H9 (cell line): Measurements from ENCODE around the gene RPL19. TPM values are rescaled to one million over a fixed set of nuclear protein-coding genes. Genes with fewer than 3 reads are reported as not detected.

ENCODE experiments used
- DNase-seq: peaks from one replicate; pipeline ENCODE4 v3.0.0-alpha.2; 2017
- H2AFZ ChIP-seq: one replicate; pipeline ENCODE4 v1.6.1; 2013; ENCODE audit warnings: mild to moderate bottlenecking, low read length, control low read depth, moderate library complexity
- H2AK5ac ChIP-seq: 2 replicates; pipeline ENCODE4 v1.6.1; 2013; ENCODE audit warnings: low read length, control low read depth, mixed read lengths; ENCODE audit not compliant: insufficient read length
- H2BK120ac ChIP-seq: one replicate; pipeline ENCODE4 v1.6.1; 2013; ENCODE audit warnings: low read depth, mild to moderate bottlenecking, low read length, control low read depth, inconsistent platforms; ENCODE audit not compliant: poor library complexity, severe bottlenecking
- H2BK12ac ChIP-seq: 2 replicates; pipeline ENCODE4 v1.6.1; 2013; ENCODE audit warnings: low read length, control low read depth, mixed read lengths, low read depth; ENCODE audit not compliant: insufficient read length
- H2BK15ac ChIP-seq: 2 replicates; pipeline ENCODE4 v1.6.1; 2013; ENCODE audit warnings: low read depth, low read length, control low read depth
- H2BK20ac ChIP-seq: one replicate; pipeline ENCODE4 v1.6.1; 2013; ENCODE audit warnings: low read depth, mild to moderate bottlenecking, low read length, control low read depth, inconsistent platforms; ENCODE audit not compliant: poor library complexity, severe bottlenecking
- H2BK5ac ChIP-seq: 2 replicates; pipeline ENCODE4 v1.6.1; 2013; ENCODE audit warnings: low read length, control low read depth, mixed read lengths; ENCODE audit not compliant: insufficient read length
- H3K14ac ChIP-seq: 2 replicates; pipeline ENCODE4 v1.6.1; 2013; ENCODE audit warnings: low read length, control low read depth; ENCODE audit not compliant: insufficient read depth
- H3K18ac ChIP-seq: 2 replicates; pipeline ENCODE4 v1.6.1; 2013; ENCODE audit warnings: low read depth, mild to moderate bottlenecking, mixed read lengths, low read length, control low read depth; ENCODE audit not compliant: insufficient read length
- H3K23ac ChIP-seq: 2 replicates; pipeline ENCODE4 v1.6.1; 2013; ENCODE audit warnings: low read length, control low read depth, mixed read lengths, low read depth; ENCODE audit not compliant: insufficient read length
- H3K23me2 ChIP-seq: 2 replicates; pipeline ENCODE4 v1.6.1; 2013; ENCODE audit warnings: low read depth, mild to moderate bottlenecking, mixed read lengths, low read length, control low read depth; ENCODE audit not compliant: insufficient read length, poor library complexity, severe bottlenecking
- H3K27ac ChIP-seq: 2 replicates; pipeline ENCODE4 v1.5.1; 2013; ENCODE audit warnings: low read length, control low read depth, mixed read lengths, low read depth; ENCODE audit not compliant: insufficient read length
- H3K27me3 ChIP-seq: 2 replicates; pipeline ENCODE4 v1.6.1; 2013; ENCODE audit warnings: low read length, control low read depth, inconsistent platforms; ENCODE audit not compliant: insufficient read depth
- H3K4ac ChIP-seq: 2 replicates; pipeline ENCODE4 v1.6.1; 2013; ENCODE audit warnings: low read depth, mild to moderate bottlenecking, control low read depth, inconsistent platforms, low read length, moderate library complexity
- H3K4me1 ChIP-seq: 2 replicates; pipeline ENCODE4 v1.6.1; 2013; ENCODE audit warnings: low read length, control low read depth, inconsistent platforms; ENCODE audit not compliant: insufficient read depth
- H3K4me2 ChIP-seq: 2 replicates; pipeline ENCODE4 v1.6.1; 2013; ENCODE audit warnings: low read length, control low read depth, mixed read lengths; ENCODE audit not compliant: insufficient read length, insufficient read depth
- H3K56ac ChIP-seq: 2 replicates; pipeline ENCODE4 v1.6.1; 2013; ENCODE audit warnings: low read depth, mild to moderate bottlenecking, mixed read lengths, low read length, control low read depth; ENCODE audit not compliant: insufficient read length
- H3K79me1 ChIP-seq: 2 replicates; pipeline ENCODE4 v1.6.1; 2013; ENCODE audit warnings: low read depth, mild to moderate bottlenecking, moderate library complexity, low read length, control low read depth, inconsistent platforms; ENCODE audit not compliant: insufficient read depth, poor library complexity, severe bottlenecking
- H3K79me2 ChIP-seq: 2 replicates; pipeline ENCODE4 v1.6.1; 2013; ENCODE audit warnings: low read length, control low read depth, inconsistent platforms; ENCODE audit not compliant: insufficient read depth
- H3K9ac ChIP-seq: 2 replicates; pipeline ENCODE4 v1.6.1; 2013; ENCODE audit warnings: low read length, control low read depth, mixed read lengths; ENCODE audit not compliant: insufficient read length; ENCODE audit errors: extremely low read depth
- H3K9me3 ChIP-seq: one replicate; pipeline ENCODE4 v1.6.1; 2013; ENCODE audit warnings: low read depth, low read length, inconsistent platforms; ENCODE audit not compliant: control insufficient read depth
- H3T11ph ChIP-seq: one replicate; pipeline ENCODE4 v1.6.1; 2013; ENCODE audit warnings: mild to moderate bottlenecking, low read length, control low read depth, inconsistent platforms
- H4K20me1 ChIP-seq: one replicate; pipeline ENCODE4 v1.6.1; 2013; ENCODE audit not compliant: control insufficient read depth, insufficient read length, insufficient read depth
- H4K5ac ChIP-seq: 2 replicates; pipeline ENCODE4 v1.6.1; 2013; ENCODE audit warnings: low read depth, mild to moderate bottlenecking, mixed read lengths, low read length, control low read depth; ENCODE audit not compliant: insufficient read length
- H4K8ac ChIP-seq: replicated peaks from 2 replicates; pipeline ENCODE4 v1.6.1; 2013; ENCODE audit warnings: low read length, control low read depth, mixed read lengths, low read depth; ENCODE audit not compliant: insufficient read length
- H4K91ac ChIP-seq: 2 replicates; pipeline ENCODE4 v1.6.1; 2013; ENCODE audit warnings: low read depth, mild to moderate bottlenecking, moderate library complexity, mixed read lengths, low read length, control low read depth; ENCODE audit not compliant: insufficient read length
- H3K27ac Mint-ChIP-seq, 3 experiments: 2 replicates in 2 of 3; 3 replicates in 1 of 3; pipeline ENCODE4 v1.8.0; 2020 to 2021; ENCODE audit warnings: mixed read lengths in 3 of 3, mild to moderate bottlenecking in 1 of 3, moderate library complexity in 1 of 3
- H3K27me3 Mint-ChIP-seq: 2 replicates; pipeline ENCODE4 v1.8.0; 2021; ENCODE audit warnings: low read depth, mild to moderate bottlenecking, moderate library complexity, mixed read lengths
- H3K36me3 Mint-ChIP-seq, 3 experiments: 2 replicates in 2 of 3; 3 replicates in 1 of 3; pipeline ENCODE4 v1.8.0; 2020 to 2021; ENCODE audit warnings: low read depth in 3 of 3, mixed read lengths in 3 of 3; ENCODE audit not compliant: insufficient read depth in 1 of 3
- H3K4me1 Mint-ChIP-seq, 2 experiments: 2 replicates each; pipeline ENCODE4 v1.8.0; 2020; ENCODE audit warnings: mixed read lengths in 2 of 2
- H3K4me3 Mint-ChIP-seq, 2 experiments: 2 replicates in 1 of 2; 3 replicates in 1 of 2; pipeline ENCODE4 v1.8.0; 2020 to 2021; ENCODE audit warnings: mild to moderate bottlenecking in 2 of 2, mixed read lengths in 2 of 2, moderate library complexity in 1 of 2
- H3K9me3 Mint-ChIP-seq, 2 experiments: 2 replicates in 1 of 2; 3 replicates in 1 of 2; pipeline ENCODE4 v1.8.0; 2020; ENCODE audit warnings: mild to moderate bottlenecking in 2 of 2, mixed read lengths in 2 of 2, moderate library complexity in 1 of 2
- WGBS: extraction: QIAGEN DNeasy Blood & Tissue Kit; methylation state at CpG from one replicate; pipeline ENCODE4 v1.1.7; 2013; ENCODE audit warnings: missing lambda C conversion rate, low lambda C conversion rate, mixed read lengths; ENCODE audit not compliant: insufficient read length; ENCODE audit errors: extremely low coverage; 5-methylcytosine and 5-hydroxymethylcytosine counted together
- total RNA-seq: library from RNA; stranded (reverse); gene quantifications from 2 replicates; pipeline ENCODE4 v1.2.1, GENCODE V29; 2021
- TF ChIP-seq, protein P1 (sequence below): fragments of 200-600 bp; sonication (generic); conservative IDR thresholded peaks from 3 replicates; pipeline ENCODE4 v1.8.0; 2021; ENCODE audit warnings: antibody characterized with exemption, mild to moderate bottlenecking

RPL19 gene
- total RNA-seq, 1 experiment from 2014 or later, result 2,038 TPM

DNA sequence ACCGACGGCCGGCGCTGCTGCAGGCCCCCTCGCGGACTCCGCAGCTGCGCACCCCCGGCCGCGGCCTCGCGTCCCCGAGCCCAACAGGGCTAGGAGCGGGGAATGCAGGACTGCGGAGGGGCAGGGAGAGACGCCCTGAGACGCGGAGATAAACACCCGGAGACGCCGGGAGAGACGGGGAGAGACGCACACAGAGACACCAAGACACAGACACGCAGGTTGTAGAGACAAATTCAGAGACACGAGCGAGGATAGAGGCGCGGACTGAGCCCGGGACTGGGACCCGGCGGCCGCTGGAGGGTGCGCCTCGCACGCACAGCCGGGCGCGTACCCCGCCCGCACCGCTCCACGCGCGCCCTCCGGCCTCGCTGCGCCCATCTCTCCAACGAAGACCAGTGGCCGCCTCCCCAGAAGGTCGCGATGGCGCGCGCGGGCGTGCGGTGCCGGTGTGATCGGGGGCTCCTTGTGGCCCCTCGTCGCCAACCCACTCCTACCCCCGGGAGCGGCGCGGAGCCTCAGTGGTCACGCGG lies 24.8 kb downstream of the RPL19 start:
- Histone ChIP-seq H2AK5ac (no peak overlapping the region), H3K23me2 (peaks cover 13% of the 10 kb centered on the region), H2BK20ac (no peak overlapping the region), H2BK15ac (no peak overlapping the region), H3K23ac (no peak overlapping the region), H3K56ac (no peak overlapping the region), H3K4ac (no peak overlapping the region), H3K27ac (no peak overlapping the region), H3K79me1 (no peaks in the 10 kb centered on the region), H4K91ac (no peak overlapping the region), H3K27me3 (peaks cover 17% of the 10 kb centered on the region; the same call in 1 of the 2 replicates), H3K79me2 (no peaks in the 10 kb centered on the region), H4K5ac (no peak overlapping the region), H3T11ph (no peak overlapping the region), H3K9ac (no peak overlapping the region), H2BK12ac (no peak overlapping the region), H2BK120ac (no peak overlapping the region), H4K8ac (no peak overlapping the region), H3K9me3 (no peaks in the 10 kb centered on the region), H4K20me1 (no peaks in the 10 kb centered on the region), H3K4me1 (no peaks in the 10 kb centered on the region), H3K4me2 (peak overlapping the region; percentile 44), H3K18ac (no peak overlapping the region), H3K14ac (no peak overlapping the region; the same call in 1 of the 2 replicates), H2AFZ (no peak overlapping the region), H2BK5ac (no peak overlapping the region)
- Mint-ChIP-seq H3K27me3 (peaks cover 69% of the 10 kb centered on the region), H3K36me3 (no peaks in the 10 kb centered on the region), H3K27ac (no peak overlapping the region), H3K9me3 (no peaks in the 10 kb centered on the region), H3K4me1 (peaks cover 17 to 21% of the 10 kb centered on the region in 2 experiments), H3K4me3 (peak overlapping the region; percentile 68 to 93)
- no peak for DNase-seq
- TF ChIP-seq, protein P1, sequence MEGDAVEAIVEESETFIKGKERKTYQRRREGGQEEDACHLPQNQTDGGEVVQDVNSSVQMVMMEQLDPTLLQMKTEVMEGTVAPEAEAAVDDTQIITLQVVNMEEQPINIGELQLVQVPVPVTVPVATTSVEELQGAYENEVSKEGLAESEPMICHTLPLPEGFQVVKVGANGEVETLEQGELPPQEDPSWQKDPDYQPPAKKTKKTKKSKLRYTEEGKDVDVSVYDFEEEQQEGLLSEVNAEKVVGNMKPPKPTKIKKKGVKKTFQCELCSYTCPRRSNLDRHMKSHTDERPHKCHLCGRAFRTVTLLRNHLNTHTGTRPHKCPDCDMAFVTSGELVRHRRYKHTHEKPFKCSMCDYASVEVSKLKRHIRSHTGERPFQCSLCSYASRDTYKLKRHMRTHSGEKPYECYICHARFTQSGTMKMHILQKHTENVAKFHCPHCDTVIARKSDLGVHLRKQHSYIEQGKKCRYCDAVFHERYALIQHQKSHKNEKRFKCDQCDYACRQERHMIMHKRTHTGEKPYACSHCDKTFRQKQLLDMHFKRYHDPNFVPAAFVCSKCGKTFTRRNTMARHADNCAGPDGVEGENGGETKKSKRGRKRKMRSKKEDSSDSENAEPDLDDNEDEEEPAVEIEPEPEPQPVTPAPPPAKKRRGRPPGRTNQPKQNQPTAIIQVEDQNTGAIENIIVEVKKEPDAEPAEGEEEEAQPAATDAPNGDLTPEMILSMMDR, result no peak
- WGBS, result no CpG with 5 or more reads among the region's 68 CpGs
